GM19099 (cell line): ENCODE measurements around the gene PPP2R5E.

Experiments used
- POLR2A ChIP-seq: IDR thresholded peaks from 3 replicates; pipeline ENCODE4 v1.6.1; 2011; ENCODE audit warnings: low read depth; ENCODE audit not compliant: insufficient read length; ENCODE audit errors: extremely low read depth

Gene PPP2R5E

GRCh38 chr14:63465347-63465746 lies 77.8 kb downstream of the PPP2R5E start:
- no peak for TF ChIP-seq POLR2A

GRCh38 chr14:63460680-63461369 lies 82.4 kb downstream of the PPP2R5E start:
- TF ChIP-seq POLR2A = no peak

DNA sequence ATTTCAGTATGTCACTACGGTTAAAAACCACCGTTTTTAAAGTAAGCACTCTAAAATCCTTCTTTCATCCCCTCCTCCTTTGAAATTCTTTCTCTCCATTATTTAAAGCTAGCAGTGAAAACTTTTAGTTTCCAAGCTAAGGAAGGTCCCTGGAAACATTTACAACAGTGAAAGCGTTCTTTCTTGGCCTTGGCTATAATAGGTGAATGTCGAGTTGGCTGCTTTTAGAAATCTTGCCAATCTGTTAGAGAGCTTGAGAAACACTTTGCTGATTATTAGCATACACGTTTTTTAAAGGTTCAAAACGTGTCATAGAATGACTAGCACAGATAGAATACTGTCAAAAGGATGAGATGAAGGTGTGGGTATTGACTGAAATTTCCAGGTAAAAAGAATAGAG lies 83.4 kb downstream of the PPP2R5E start:
- TF ChIP-seq POLR2A = no peak

GRCh38 chr14:63457498-63457897 lies 85.7 kb downstream of the PPP2R5E start:
- TF ChIP-seq POLR2A = no peak

DNA sequence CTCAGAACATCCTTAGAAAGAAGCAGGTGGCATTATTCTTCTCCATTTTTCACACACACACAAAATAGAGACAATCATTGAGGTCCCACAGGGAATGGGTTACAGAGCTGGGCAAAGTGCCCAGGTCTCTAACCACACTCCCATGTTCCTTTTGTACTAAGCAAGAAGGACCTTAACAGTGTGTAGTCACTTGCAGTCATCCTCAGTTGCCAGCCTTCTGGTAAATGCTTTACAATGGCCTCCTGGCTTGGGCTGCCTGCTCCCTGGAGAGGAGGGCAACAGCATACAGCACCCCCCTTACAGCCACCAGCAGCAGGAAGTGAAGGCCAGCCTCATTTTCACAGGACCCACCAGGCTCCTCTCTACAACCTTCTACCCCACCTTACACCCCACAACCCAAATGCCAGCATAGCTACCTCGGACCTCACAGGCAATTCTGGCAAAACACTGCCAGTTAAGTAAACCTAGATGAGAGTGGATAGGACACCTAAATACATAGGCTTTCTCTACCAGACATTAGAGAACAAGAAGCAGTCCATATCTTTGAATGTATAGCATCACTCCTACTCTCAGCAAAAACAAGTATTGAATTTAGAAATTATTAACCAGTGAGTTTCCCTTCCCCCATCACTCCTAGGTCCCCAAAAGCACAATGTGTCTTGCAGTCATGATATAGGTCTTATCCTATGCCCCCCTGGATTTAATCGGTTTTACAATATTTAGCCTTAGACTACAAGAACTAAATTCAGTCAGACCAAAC lies 88.1 kb downstream of the PPP2R5E start:
- no peak for TF ChIP-seq POLR2A

DNA sequence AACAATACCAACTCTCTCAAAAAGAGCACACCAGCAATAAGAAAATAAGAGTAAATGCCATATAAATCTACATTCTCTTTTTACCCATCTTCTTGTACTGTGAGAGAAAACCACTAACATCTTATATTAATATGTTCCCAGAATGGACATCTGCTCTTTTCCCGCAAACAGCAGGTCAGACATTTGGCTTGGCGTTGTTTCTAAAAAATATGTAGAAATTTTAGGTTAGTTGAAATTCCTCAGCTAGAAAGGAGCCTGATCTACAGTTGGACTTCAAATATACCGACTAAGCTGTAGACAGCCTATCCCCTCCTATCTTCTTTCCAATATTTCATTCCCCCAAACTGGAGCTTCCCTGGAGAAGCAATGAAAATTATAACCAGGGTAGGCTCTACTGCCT lies 88.7 kb downstream of the PPP2R5E start:
- no peak for TF ChIP-seq POLR2A

GRCh38 chr14:63453443-63453936 lies 89.7 kb downstream of the PPP2R5E start:
- TF ChIP-seq POLR2A = no peak

DNA sequence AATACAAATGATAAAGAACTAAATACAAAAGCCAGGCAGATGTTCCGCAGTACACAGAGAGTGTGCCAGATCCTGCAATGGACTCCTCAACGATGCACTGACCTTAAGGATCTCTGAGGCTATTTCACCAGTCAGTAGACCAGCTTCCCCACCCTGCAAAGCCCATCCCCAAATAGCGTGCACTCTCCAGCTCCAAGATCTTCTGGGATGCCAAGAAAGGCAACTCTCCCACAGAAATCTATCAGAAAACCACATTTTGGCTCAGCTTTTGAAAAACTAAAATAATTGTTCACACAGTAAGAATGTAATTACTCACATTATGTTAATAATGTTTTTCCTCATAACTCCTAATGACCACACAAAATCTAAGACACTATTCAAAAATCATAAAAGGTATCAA lies 90.4 kb downstream of the PPP2R5E start:
- no peak for TF ChIP-seq POLR2A

DNA sequence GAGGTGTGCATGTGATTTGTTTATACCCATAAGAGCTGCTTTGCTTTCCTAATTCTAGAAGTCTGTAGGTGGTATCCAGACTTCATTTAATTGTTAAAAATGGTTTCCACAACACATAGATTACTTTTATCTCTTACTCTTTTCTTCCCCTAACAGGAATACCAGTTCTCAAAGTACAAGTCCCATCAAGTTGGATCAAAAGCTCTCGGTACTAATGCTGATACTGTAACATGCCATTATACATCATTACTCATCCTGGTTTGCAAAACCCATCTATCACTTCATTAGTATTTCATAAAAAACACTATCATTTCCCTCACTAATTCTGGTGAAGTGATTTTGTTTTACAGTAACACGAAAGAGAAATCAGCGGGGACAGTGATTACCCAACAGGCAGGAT lies 94.3 kb downstream of the PPP2R5E start:
- TF ChIP-seq POLR2A = no peak

DNA sequence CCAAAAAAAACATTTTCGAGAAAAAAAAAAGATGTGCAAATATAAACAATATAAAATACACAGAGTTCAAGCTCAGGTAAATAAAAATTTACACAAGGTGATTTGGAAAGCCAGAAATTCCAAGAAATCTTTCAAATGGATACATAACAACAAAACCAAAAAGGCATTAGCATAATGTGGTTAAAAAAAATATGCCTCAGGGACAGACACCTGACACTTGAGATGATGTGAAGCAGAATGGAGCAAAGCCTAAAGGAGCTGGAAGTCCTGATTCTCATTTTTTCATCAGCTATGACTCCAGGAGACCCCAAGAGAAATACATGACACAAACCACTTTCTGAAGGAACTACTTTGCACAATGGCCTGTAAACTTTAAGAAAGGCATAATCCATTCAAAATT lies 98.6 kb downstream of the PPP2R5E start:
- TF ChIP-seq POLR2A = no peak

DNA sequence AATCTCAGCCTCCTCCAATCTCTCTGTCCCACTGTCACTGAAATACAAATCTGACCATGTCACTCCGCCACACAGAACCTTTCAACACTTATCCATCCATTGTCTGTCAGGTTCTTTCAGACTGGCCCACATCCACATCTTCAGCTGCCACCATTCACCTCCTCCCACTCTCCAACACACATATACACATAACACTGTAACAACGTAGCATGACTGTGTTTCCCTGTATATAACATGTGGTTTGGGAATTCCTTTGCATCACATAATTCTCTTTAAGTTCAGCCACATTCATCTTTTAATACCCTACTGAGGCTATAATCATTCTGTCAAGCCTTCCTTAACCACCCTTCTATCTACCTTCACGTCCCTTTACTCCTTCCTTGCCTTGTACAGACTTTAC lies 99.2 kb downstream of the PPP2R5E start:
- TF ChIP-seq POLR2A = no peak

DNA sequence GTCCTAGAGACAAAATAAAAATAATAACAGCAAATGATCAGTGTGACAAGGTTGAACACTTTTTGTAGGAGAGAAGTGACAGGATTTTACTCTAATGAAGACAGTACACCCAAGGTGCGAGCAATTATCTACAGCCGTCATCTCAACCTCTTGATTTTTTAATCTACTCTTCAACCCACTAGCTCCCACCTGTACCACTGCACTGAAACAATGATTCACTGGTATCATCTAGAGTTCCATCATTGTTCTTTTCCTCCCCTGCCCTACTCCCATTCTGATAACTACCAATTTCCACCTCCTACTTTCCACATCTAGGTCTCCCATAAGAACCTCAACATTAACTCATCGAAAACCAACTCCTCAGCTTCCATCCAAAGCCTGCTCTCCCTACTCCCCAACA lies 99.8 kb downstream of the PPP2R5E start:
- no peak for TF ChIP-seq POLR2A

GRCh38 chr14:63438065-63438757 lies 105.0 kb downstream of the PPP2R5E start:
- no peak for TF ChIP-seq POLR2A

- no peak for TF ChIP-seq POLR2A
These were observed 106.7 kb downstream of the PPP2R5E start for GRCh38 chr14:63436286-63437098.

- no peak for TF ChIP-seq POLR2A
These were observed 107.3 kb downstream of the PPP2R5E start for GRCh38 chr14:63435838-63436237.
